Measurements from ENCODE around the gene TAOK2. TPM values are rescaled to one million over a fixed set of nuclear protein-coding genes. Genes with fewer than 3 reads are reported as not detected.

TAOK2 gene
- total and polyA plus RNA-seq, 2 of the 13 experiments (the other 11 are each of a cell fraction or from before 2014, with no cell fraction given): 17.4 to 43.2 TPM

GRCh38 chr16:29943846-29944799, 29.5 kb upstream of the TAOK2 start (continued):
- 0 out of 2 replicates have a peak, but pooled peaks have one; percentile 30 for TF ChIP-seq HMGXB3 (CRISPR knock-in tag; IDR thresholded peaks at IDR 0.05; ENCODE audit: borderline replicate concordance)
- TF ChIP-seq ZNF629 (CRISPR knock-in tag; conservative IDR thresholded peaks at IDR 0.05): peak; percentile 33; the same call in 1 of the 2 replicates
- TF ChIP-seq RORA (CRISPR knock-in tag; IDR thresholded peaks at IDR 0.05): no peak
- TF ChIP-seq, protein P1, sequence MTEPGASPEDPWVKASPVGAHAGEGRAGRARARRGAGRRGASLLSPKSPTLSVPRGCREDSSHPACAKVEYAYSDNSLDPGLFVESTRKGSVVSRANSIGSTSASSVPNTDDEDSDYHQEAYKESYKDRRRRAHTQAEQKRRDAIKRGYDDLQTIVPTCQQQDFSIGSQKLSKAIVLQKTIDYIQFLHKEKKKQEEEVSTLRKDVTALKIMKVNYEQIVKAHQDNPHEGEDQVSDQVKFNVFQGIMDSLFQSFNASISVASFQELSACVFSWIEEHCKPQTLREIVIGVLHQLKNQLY (CRISPR knock-in tag; IDR thresholded peaks at IDR 0.05): no peak
- TF ChIP-seq ZFYVE20 (CRISPR knock-in tag; IDR thresholded peaks at IDR 0.05; ENCODE audit: borderline replicate concordance, low read depth): no peak
- TF ChIP-seq, protein P2, sequence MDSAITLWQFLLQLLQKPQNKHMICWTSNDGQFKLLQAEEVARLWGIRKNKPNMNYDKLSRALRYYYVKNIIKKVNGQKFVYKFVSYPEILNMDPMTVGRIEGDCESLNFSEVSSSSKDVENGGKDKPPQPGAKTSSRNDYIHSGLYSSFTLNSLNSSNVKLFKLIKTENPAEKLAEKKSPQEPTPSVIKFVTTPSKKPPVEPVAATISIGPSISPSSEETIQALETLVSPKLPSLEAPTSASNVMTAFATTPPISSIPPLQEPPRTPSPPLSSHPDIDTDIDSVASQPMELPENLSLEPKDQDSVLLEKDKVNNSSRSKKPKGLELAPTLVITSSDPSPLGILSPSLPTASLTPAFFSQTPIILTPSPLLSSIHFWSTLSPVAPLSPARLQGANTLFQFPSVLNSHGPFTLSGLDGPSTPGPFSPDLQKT (CRISPR knock-in tag; IDR thresholded peaks at IDR 0.05; ENCODE audit: borderline replicate concordance): no peak
- TF ChIP-seq POLR2AphosphoS2 (IDR thresholded peaks at IDR 0.05; ENCODE audit: low read depth, low read length): no peak
- TF ChIP-seq, protein P3, sequence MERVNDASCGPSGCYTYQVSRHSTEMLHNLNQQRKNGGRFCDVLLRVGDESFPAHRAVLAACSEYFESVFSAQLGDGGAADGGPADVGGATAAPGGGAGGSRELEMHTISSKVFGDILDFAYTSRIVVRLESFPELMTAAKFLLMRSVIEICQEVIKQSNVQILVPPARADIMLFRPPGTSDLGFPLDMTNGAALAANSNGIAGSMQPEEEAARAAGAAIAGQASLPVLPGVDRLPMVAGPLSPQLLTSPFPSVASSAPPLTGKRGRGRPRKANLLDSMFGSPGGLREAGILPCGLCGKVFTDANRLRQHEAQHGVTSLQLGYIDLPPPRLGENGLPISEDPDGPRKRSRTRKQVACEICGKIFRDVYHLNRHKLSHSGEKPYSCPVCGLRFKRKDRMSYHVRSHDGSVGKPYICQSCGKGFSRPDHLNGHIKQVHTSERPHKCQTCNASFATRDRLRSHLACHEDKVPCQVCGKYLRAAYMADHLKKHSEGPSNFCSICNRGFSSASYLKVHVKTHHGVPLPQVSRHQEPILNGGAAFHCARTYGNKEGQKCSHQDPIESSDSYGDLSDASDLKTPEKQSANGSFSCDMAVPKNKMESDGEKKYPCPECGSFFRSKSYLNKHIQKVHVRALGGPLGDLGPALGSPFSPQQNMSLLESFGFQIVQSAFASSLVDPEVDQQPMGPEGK (CRISPR knock-in tag; IDR thresholded peaks at IDR 0.05): no peak
- no peak for TF ChIP-seq KAT2B (IDR thresholded peaks at IDR 0.05; ENCODE audit: borderline replicate concordance, low read depth, low read length)
- TF ChIP-seq JUNB (CRISPR knock-in tag; IDR thresholded peaks at IDR 0.05; ENCODE audit: borderline replicate concordance): peak; percentile 60; the same call in 1 of the 2 replicates
- no peak for TF ChIP-seq NONO (IDR thresholded peaks at IDR 0.05)
- TF ChIP-seq NONO (CRISPR knock-in tag; conservative IDR thresholded peaks at IDR 0.05): no peak
- TF ChIP-seq, protein P4, sequence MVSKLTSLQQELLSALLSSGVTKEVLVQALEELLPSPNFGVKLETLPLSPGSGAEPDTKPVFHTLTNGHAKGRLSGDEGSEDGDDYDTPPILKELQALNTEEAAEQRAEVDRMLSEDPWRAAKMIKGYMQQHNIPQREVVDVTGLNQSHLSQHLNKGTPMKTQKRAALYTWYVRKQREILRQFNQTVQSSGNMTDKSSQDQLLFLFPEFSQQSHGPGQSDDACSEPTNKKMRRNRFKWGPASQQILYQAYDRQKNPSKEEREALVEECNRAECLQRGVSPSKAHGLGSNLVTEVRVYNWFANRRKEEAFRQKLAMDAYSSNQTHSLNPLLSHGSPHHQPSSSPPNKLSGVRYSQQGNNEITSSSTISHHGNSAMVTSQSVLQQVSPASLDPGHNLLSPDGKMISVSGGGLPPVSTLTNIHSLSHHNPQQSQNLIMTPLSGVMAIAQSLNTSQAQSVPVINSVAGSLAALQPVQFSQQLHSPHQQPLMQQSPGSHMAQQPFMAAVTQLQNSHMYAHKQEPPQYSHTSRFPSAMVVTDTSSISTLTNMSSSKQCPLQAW (CRISPR knock-in tag; IDR thresholded peaks at IDR 0.05): peak; percentile 86
- peak; percentile 62 for TF ChIP-seq GATAD2A (CRISPR knock-in tag; IDR thresholded peaks at IDR 0.05)
- TF ChIP-seq ATF7-NPFF (CRISPR knock-in tag; IDR thresholded peaks at IDR 0.05; ENCODE audit: low read depth): no peak
- TF ChIP-seq KLF15 (CRISPR knock-in tag; IDR thresholded peaks at IDR 0.05; ENCODE audit: borderline replicate concordance): no peak

All from HepG2 (cell line).